Glomerular endothelial cell (primary cell): ENCODE measurements around the gene MGLL. TPM values are rescaled to one million over a fixed set of nuclear protein-coding genes. Genes with fewer than 3 reads are reported as not detected.

Experiments used
- DNase-seq: peaks from one replicate; pipeline ENCODE4 v3.0.0-alpha.2; 2011; ENCODE audit warnings: low read depth, low spot score; ENCODE audit errors: extremely low read depth
- total RNA-seq: library from RNA; depleted of rRNA; stranded (reverse); fragments of >200 nt; gene quantifications from 2 replicates; pipeline ENCODE4 v1.2.3, GENCODE V29; 2015

MGLL gene
- total RNA-seq, 1 donor from 2014 or later, result 59.4 TPM

- DNase-seq, result no peak
These were observed 13.9 kb upstream of the MGLL start for GRCh38 chr3:127835993-127836882.

- DNase-seq, result no peak
These were observed 12.5 kb upstream of the MGLL start for GRCh38 chr3:127834771-127835170.

DNA sequence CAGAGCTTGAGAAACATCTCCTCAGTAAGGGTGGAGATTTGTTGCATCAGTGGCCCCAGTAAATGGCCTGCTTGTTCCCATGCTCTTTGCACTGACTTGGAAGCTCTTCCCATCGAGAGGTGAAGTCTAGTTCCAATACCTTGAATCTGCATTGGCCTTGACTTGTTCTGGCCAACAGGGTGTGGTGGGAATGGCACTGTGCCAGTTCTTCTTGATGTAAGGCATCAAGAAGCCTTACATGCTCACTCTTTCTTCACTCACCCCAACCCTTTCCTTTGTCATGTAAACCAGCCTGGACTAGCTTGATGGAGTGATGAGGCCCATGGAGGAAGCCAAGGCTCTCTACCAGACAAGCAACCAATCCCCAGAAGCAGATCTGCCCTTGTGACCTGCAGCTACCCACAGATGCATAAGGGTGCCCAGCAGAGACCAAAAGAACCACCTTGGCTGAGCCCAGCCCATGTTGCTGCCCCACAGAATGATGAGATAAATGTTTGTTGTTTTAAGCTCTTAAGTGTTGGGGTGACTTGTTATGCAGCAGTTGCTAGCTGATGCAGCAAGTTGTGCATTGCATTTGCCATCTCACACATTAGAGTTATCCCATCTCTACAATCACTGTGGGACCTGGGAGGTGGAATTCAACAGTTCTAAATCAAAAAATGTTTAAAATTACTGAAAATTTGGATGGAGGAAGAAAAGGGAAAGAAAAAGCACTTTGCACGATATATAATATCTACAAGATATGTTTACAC is 11.1 kb upstream of the MGLL start:
- DNase-seq, result no peak

DNA sequence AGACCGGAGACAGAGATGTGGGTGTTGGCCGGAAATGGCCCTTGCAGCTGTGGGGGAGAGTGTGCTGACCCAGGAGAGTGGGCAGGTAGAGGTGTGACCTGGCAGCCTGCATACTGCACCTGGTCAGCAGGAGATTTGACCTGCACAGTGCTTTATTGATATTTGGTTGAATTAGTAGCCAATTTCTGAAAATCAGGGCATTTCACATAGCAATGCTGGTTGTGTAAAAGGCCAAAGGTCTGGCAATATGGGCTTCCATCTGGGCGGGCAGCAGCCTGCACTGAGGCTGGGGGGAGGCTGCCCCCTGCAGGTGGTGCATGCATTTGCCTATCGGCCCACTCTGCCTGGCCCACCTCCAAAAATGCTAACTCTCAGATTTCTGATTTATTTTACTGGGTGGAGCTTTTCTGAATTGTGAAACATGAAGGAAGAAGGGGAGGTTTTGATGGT is 9.4 kb upstream of the MGLL start:
- DNase-seq, result no peak

DNA sequence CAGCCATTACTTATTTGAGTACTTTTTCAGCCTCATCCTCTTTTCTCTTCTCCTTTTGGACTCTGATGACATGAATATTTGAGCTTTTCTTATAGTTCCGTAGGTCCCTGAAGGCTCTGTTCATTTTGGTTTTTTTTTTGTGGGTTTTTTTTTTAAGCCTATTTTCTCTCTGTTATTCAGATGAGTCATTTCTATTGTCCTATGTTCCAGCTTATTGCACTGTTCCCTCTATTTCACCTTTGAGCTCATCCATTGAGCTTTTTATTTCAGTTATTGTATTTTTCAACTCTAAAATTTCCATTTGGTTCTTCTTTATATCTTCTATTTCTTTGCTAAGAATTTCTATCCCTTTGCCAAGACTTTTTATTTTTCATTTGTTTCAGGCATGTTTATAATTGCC is 7.2 kb upstream of the MGLL start:
- no peak for DNase-seq

DNA sequence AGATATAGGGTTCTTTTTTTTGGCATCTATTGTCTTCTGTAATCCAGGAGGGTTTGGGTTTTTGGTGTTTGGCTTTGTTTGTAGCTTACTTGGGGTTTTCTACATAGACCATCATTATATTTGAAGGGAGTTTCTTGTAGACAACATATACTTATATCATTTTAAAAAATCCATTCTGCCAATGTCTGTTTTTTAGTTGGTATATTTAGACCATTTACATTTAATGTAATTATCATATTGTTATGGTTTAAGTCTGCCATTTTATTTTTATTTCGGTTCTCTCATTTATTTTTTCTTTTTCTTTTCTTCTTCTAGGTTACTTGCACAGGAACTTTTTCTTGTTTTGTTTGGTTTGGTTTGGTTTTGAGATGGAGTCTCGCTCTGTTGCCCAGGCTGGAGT is 5.5 kb upstream of the MGLL start:
- no peak for DNase-seq

GRCh38 chr3:127825756-127826155 is 3.4 kb upstream of the MGLL start:
- DNase-seq, result no peak

- DNase-seq, result no peak
These were observed 2.0 kb upstream of the MGLL start for GRCh38 chr3:127824151-127824825.

DNA sequence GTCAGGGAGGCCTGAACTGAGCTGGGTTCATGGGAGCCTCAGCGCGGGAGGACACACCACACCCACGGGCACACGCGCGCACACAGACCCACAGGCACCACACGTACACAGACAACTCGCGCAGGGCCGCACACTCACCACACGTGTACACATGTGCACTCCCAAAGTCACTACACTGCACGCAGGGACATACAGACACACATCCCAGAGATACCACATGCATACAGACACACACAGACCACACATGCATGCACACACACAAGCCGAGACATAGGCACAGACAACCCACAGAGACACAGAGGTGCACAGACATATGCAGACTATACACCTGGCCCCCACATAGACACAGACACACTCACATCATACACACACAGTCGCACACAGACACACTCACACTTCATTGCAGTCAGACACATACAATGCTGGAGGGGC is 1.1 kb upstream of the MGLL start:
- DNase-seq, result no peak

DNA sequence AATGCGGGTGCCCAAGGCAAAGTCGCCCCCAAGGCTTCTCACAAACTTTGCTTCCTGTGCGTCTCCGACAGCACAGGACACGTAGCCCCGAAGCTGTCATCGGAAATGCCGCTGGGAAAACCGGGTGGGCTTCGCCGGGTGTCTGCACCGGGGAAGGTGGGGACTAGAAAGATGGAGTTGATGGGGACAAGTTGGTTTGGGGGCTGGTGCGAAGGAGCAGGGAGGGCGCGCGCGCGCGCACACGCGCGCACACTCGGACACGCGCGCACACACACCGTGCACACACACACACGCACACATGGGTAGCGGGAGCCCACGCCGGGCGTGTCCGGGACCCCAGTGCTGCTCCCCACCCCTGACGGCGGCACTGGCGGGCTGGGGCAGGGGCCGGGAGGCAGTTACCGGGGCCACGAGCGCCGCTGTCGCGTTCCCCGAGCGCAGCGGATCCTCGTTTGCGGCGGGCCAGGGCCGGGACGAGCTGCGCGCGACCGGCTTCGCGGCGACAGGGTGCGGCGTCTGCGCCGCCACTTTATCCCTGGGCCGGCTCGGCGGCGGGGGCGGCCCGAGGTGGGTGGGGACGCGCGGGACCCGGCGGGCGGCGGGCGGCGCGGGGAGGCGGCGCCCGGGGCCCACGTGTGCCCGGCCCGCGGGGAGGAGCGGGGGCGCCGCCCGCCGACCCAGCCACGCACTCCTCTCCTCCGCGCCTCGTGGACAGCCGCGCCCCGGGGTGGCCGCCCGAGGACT is 539 bp upstream of the MGLL start:
- DNase-seq, result no peak

GRCh38 chr3:127821394-127821793 is 921 bp downstream of the MGLL start:
- no peak for DNase-seq

GRCh38 chr3:127820826-127821313 is 1.4 kb downstream of the MGLL start:
- no peak for DNase-seq

DNA sequence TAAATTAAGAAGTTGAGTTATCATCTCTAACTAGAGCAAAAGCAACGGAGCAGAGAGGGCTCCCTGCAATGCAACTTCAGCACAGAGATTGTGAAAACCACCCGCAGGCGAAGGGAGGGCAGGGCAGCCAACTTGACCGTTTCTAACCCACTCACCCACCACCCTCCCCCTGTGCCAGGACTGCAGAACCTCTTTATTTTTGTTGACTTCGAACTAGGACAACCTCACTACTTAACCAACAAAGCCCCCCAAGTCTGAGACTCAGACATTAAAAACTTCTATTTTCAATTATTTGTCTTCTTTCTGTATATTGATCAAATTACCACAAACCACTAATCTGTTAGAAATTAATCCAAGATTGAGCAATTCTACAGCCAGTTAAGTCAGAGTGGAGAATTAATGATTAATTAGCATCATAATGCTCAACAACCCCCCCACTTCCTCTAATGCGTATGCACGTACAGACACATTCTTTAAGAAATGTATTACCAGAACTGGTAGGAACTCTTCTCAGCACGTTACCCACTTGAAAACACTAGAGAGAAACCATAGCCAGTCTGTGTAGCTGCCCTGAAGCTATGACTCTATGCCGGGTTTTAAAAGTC is 2.0 kb downstream of the MGLL start:
- no peak for DNase-seq

- DNase-seq, result no peak
These were observed 2.7 kb downstream of the MGLL start for GRCh38 chr3:127819656-127820055.

- no peak for DNase-seq
These were observed 3.2 kb downstream of the MGLL start for GRCh38 chr3:127819086-127819485.

GRCh38 chr3:127817406-127817841 is 4.9 kb downstream of the MGLL start:
- no peak for DNase-seq

- no peak for DNase-seq
These were observed 5.4 kb downstream of the MGLL start for GRCh38 chr3:127816783-127817405.

- no peak for DNase-seq
These were observed 6.4 kb downstream of the MGLL start for GRCh38 chr3:127815641-127816605.
